ENCODE data around the gene PCDHGC3. TPM values are rescaled to one million over a fixed set of nuclear protein-coding genes. Genes with fewer than 3 reads are reported as not detected.

The PCDHGC3 gene
- polyA plus RNA-seq, 2 of the 4 experiments (the other 2 are of a cell fraction) = 1.9 to 5.2 TPM

GRCh38 chr5:141515946-141516671, 40.3 kb downstream of the PCDHGC3 start:
- H3K4me1 ChIP-seq = peaks cover 8% of the 10 kb centered on the region
- H3K9me3 ChIP-seq = no peaks in the 10 kb centered on the region
- ChIA-PET POLR2A (no interaction called here), CTCF (interaction anchor here (1.1 to 15.1 kb wide), 8 partner anchors 8 to 317 kb away, joined by 3 to 163 read pairs (median 6); partner anchors contain the start of genes PCDHB11, PCDHGA7, PCDHGC3 and PCDHGC5)
- H3K27ac ChIP-seq = no peak overlapping the region
- no peak for TF ChIP-seq FOSL2 (IDR thresholded peaks at IDR 0.05)
- TF ChIP-seq FOSL2 (CRISPR knock-in tag; IDR thresholded peaks at IDR 0.05) = no peak
- TF ChIP-seq RARB (CRISPR knock-in tag; IDR thresholded peaks at IDR 0.05) = no peak
- TF ChIP-seq MAX (IDR thresholded peaks at IDR 0.05) = no peak
- TF ChIP-seq HES2 (IDR thresholded peaks at IDR 0.05) = no peak
- TF ChIP-seq SMC3 (IDR thresholded peaks at IDR 0.05) = no peak
- no peak for TF ChIP-seq PHF8 (IDR thresholded peaks at IDR 0.05; ENCODE audit: borderline replicate concordance, low read depth)
- TF ChIP-seq HMGXB4 (CRISPR knock-in tag; IDR thresholded peaks at IDR 0.05; ENCODE audit: borderline replicate concordance) = no peak
- no peak for TF ChIP-seq RAD21 (conservative IDR thresholded peaks at IDR 0.05 in 1 of 2, IDR thresholded peaks at IDR 0.05 in 1 of 2)
- no peak for TF ChIP-seq REST (IDR thresholded peaks at IDR 0.05)
- no peak for TF ChIP-seq CHD4 (IDR thresholded peaks at IDR 0.05; ENCODE audit: borderline replicate concordance)
- no peak for TF ChIP-seq FOXS1 (CRISPR knock-in tag; IDR thresholded peaks at IDR 0.05)
- FAIRE-seq (no peak), DNase-seq (ENCODE audit: low read depth in 1 of 2, low spot score in 1 of 2) (no peak), ATAC-seq (no peak)
- no peak overlapping the region for H3K4me2 ChIP-seq
- 77% methylated on average over 4 of the region's 4 CpGs for WGBS (ENCODE audit: missing lambda C conversion rate)
- H3K4me3 ChIP-seq = no peak overlapping the region

GRCh38 chr5:141516672-141517025, 40.9 kb downstream of the PCDHGC3 start:
- DNase-seq (ENCODE audit: low read depth in 1 of 2, low spot score in 1 of 2) (no peak), ATAC-seq (no peak), FAIRE-seq (no peak)
- Histone ChIP-seq H3K4me2 (no peak overlapping the region), H3K4me1 (peaks cover 14% of the 10 kb centered on the region), H3K9me3 (no peaks in the 10 kb centered on the region), H3K27ac (no peak overlapping the region), H3K4me3 (no peak overlapping the region)
- POLR2A ChIA-PET = no interaction called here
- CTCF ChIA-PET = interaction anchor here (1.0 to 3.2 kb wide), 5 partner anchors 9 to 318 kb away, joined by 3 to 11 read pairs (median 5); partner anchors contain the start of genes PCDHB11 and PCDHGC3
- WGBS (ENCODE audit: missing lambda C conversion rate) = 86% methylated on average over 3 of the region's 8 CpGs
- TF ChIP-seq JUNB (IDR thresholded peaks at IDR 0.05) = no peak
- no peak for TF ChIP-seq EHMT2 (IDR thresholded peaks at IDR 0.05; ENCODE audit: low read depth)
- no peak for TF ChIP-seq RAD21 (conservative IDR thresholded peaks at IDR 0.05 in 1 of 2, IDR thresholded peaks at IDR 0.05 in 1 of 2)

GRCh38 chr5:141517312-141517711, 41.5 kb downstream of the PCDHGC3 start:
- H3K4me3 ChIP-seq = no peak overlapping the region
- ATAC-seq (no peak), DNase-seq (ENCODE audit: low read depth in 1 of 2, low spot score in 1 of 2) (no peak), FAIRE-seq (no peak)
- no peak overlapping the region for H3K4me2 ChIP-seq
- no peak overlapping the region for H3K27ac ChIP-seq
- POLR2A ChIA-PET = no interaction called here
- peaks cover 20% of the 10 kb centered on the region for H3K4me1 ChIP-seq
- 93% methylated on average over 8 of the region's 8 CpGs for WGBS (ENCODE audit: missing lambda C conversion rate)
- CTCF ChIA-PET = interaction anchor here (1.0 to 2.0 kb wide), 3 partner anchors 10 to 318 kb away, joined by 3 to 6 read pairs (median 3); partner anchors contain the start of gene PCDHB11
- no peaks in the 10 kb centered on the region for H3K9me3 ChIP-seq
- TF ChIP-seq ZC3H11A (IDR thresholded peaks at IDR 0.05) (no peak), SMC3 (IDR thresholded peaks at IDR 0.05) (no peak), HDAC2 (IDR thresholded peaks at IDR 0.05) (no peak), TFCP2L1 (CRISPR knock-in tag; IDR thresholded peaks at IDR 0.05) (no peak), CTCF (IDR thresholded peaks at IDR 0.05) (no peak), GATA3 (IDR thresholded peaks at IDR 0.05; ENCODE audit: borderline replicate concordance) (no peak), CBX8 (IDR thresholded peaks at IDR 0.05) (no peak), BHLHE40 (IDR thresholded peaks at IDR 0.05; ENCODE audit: low read depth, low read length) (no peak), NFE2L2 (conservative IDR thresholded peaks at IDR 0.05; ENCODE audit: low read length) (no peak), NR3C1 (IDR thresholded peaks at IDR 0.05) (no peak), RCOR1 (IDR thresholded peaks at IDR 0.05; ENCODE audit: low read depth, low read length) (no peak), POLR2A (IDR thresholded peaks at IDR 0.05; ENCODE audit: low read length) (no peak), EHMT2 (IDR thresholded peaks at IDR 0.05; ENCODE audit: low read depth) (no peak), BCL3 (IDR thresholded peaks at IDR 0.05) (no peak)

All from A549 (cell line).